SW480 (cell line): ENCODE results near the gene CFAP57.
"Not testable (repeated sequence)": the region's sequence is repeated elsewhere in the genome, so short reads cannot be mapped to it uniquely, and the experiment has no call there.

Source experiments
- DNase-seq: peaks from one replicate; pipeline ENCODE4 v3.0.0-alpha.2; 2016; ENCODE audit warnings: low spot score

The CFAP57 gene

DNA sequence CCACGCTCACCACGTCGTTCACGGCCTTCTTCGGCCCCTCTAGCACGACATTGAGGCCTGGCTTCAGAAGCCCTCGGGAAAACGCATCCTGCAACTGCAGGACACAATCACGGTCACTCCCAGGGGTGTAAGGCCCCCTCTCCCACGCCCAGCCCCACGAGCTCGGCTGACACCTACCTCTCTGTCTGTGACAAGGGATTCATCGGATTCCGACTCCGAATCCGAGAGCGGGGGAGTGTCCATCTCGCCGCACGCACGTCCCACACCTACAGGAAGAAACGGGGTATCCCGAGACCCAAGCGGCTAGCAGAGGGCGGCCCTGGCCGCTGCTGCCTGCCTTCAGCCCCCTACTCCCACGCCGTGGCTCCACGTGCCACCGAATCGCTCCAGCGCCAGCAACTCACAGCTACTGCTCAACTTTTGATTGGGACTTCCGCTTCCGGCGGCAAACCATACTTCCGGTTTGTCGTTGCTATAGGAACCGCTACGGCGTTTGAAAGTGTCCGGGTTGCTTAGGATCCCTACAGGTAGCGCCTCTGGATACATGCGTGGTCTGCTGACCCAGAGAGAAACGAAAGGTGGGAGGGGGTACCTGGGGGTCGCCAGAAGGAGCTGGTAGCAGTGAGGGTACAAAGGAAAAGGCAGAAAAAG is at the start of gene CFAP57, which contains the start of gene EBNA1BP2:
Gene CFAP57 (plus strand): TSS at position 455 of the 651 bp plus-strand sequence. CDS start 424 bp downstream, outside the sequence.
Gene EBNA1BP2 (minus strand): TSS at position 415 of the 651 bp plus-strand sequence. CDS start 172 bp downstream, at position 243.
- DNase-seq = peak; percentile 92

DNA sequence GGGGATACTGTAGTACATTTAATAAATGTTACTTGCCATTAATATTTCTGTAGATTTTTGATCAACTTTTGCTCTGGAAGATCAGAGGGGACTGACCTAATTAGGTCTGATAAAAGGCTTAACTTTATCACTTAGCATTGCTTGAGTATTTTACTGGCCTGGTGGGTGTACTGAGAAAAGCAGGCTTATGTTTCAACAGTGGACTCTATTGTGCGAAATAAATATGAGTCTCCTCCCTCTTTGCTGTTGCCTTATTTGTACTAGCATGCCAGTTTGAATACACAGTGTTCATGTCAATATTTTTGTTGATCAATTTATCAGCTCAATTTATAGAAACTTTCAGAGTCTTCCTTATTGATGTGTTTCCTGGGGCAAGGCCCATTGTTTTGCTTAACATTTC is 49.1 kb upstream of the CFAP57 start:
- no peak for DNase-seq

DNA sequence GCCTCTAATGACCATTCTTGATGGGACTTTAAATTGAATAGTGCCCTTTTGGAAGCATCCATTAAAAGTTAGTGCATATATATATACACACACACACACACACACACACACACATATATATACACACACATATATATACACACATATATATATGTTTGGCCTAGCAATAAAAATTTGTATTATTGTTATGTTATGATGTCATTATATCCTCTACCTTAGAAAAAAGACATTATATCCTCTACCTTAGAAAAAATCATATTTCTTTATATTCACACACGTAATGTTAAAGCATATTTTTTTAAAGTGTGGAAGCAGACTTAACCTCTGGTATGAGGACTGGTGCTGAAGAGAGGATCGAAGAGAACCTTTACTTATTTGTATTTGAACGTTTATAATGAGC is 43.3 kb upstream of the CFAP57 start:
- DNase-seq = no peak

DNA sequence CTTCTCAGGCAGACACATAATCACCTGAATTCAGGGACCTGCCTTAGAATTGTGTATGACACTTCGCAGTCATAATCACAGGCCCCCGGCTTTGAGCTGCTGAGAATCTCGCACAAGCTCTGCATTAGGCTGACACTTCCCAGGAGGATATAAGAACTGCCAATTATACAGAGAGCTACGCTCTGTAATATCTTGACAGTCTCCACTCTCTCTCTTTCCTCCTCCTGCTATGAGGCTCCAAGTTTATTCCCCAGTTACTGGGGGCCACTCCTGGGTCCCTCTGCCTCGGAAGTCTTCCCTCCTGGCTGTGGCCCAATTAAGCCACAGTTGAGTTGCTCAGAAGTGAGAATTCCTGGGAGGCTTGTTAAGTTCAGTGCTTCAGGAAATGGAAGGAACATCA is 42.7 kb upstream of the CFAP57 start:
- no peak for DNase-seq

DNA sequence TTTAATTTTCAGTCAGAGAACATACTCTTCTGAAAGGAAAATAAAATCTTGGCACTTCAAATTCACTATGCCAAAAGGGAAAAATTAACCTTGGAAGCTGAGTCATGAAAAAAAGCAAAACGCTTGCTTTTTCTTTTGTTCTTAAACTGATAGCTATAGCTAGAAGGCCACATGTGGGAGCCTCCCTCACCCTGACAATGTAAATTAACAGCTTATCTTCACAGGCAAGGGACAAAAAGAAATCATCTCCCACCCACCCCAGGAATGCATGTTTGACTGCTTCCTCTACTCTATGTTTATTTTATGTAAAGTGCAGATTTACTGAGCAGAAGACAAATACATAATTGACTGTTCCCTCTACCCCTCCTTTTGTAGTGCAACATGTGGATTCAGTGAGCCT is 38.1 kb upstream of the CFAP57 start:
- no peak for DNase-seq

DNA sequence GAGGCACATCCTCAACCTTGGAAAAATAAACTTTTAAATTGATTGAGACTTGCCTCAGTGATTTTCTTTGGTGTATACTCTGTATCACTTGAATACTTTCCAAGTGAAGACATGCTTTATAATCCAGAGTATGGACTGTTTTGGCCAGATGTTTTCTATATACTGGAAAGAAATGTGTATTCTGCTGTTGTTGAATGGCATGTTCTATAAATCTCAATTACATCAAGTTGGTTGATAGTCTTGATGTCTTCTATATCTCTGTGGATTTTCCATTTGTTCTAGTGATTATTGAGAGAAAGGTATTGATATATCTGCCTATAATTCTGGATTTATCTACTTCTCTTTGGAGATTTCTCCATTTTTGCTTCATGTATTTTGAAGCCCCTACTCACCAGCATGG is 37.5 kb upstream of the CFAP57 start:
- no peak for DNase-seq

DNA sequence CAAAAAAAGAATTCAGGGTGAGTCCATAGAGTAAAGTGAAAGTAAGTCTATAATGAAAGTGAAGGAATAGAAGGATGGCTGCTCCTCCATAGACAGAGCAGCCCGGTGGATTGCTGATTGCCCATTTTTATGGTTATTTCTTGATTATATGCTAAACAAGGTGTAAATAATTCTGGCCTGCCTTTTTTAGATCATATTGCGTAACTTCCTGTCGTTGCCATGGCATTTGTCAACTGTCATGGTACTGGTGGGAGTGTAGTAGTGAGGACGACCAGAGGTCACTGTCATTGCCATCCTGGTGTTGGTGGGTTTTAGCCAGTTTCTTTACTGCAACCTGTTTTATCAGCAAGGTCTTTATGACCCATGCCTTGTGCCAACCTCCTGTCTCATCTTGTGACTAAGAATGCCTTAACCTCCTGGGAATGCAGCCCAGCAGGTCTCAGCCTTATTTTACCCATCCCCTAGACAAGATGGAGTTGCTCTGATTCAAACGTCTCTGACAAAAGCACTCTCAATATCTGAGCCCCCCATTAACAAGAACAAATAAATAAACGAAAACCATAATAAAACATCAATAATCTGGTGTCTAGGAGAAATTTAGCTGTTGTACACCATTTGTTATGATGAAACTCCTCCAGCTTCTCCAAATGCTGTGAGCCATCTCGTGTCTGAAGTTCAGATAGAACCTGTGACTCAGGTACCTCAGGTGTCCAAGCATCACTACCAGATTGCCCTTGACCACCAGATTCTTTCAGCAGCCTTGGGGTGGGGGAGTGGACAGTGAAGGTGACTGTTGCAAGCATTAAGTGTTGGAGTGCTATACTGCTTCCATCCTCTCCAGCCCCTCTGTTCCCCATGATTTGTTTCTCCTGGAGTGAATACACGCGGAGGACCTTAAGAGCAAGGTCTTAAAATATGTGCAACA is 36.0 kb upstream of the CFAP57 start:
- DNase-seq = no peak

DNA sequence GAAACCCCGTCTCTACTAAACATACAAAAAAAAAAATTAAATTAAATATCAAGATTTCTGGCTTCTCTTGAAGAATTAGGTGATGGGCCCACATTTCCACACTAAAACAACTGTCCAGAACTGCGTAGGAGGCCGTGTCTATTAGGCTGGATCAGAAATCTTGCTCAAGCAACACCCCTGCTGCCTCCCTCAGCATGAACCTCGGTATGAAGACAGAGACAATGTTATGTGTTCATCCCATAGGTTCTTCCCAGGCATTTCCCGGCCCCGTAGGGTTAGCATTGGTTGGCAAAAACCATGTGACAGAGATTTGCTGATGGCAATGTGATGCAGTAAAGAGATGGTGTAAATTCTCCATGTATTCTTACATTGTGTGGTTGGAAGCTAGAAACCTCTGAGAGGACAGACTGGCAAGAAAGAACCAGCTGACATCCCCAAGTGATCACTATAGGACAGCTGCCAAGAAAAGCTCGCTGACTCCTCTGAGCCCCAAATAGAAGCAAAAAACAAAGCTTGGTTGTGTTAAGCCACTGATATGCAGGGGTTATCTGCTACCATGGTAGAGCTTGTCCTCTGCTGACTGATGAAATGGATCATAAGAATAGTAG is 34.6 kb upstream of the CFAP57 start:
- no peak for DNase-seq

DNA sequence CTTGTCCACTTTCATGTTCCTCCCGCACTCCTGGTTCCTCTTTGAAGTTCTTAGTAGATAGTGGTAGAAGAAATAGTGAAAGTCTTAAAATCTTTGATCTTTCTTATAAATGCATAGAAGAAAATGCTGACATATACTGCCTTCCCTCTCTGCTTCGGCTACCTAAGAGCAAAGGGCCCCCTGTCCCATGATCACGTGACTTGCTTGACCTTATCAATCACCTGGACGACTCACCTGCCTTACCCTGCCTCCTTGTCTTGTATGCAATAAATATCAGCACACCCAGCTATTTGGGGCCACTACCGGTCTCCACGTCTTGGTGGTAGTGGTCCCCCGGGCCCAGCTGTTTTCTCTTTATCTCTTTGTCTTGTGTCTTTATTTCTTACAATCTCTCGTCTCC is 32.8 kb upstream of the CFAP57 start:
- not testable (repeated sequence) for DNase-seq

DNA sequence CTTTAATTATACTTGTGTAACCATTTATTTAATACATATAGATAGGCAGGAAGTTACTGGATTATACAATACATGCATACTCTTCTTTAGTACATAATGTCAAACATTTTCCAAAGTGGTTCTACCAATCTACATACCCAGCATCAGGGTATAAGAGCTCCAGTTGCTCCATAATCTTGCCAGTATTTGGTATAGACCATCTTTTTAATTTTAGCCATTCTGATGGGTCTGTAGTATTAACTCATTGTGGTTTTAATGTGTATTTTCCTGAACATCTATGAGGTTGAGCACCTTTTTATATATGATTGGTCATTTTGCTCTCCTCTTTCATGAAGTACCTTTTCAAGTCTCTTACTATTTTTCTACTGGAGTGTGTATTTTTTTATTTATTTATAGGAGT is 32.1 kb upstream of the CFAP57 start:
- no peak for DNase-seq

DNA sequence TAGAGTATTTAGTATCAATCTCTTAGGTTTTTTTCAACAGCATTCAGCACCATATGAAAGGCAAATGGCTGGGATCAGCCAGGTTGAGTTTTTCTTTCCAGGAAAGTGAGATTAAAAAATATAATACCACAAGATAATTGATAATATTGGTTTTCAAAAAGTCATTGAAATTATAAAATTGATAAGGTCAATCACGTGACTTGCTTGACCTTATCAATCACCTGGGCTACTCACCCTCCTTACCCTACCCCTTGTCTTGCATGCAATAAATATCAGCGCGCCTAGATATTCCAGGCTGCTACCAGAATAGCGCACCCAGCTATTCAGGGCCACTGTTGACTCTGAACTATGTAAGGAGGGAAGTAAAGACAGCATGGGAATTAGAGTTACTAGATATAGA is 31.5 kb upstream of the CFAP57 start:
- no peak for DNase-seq

DNA sequence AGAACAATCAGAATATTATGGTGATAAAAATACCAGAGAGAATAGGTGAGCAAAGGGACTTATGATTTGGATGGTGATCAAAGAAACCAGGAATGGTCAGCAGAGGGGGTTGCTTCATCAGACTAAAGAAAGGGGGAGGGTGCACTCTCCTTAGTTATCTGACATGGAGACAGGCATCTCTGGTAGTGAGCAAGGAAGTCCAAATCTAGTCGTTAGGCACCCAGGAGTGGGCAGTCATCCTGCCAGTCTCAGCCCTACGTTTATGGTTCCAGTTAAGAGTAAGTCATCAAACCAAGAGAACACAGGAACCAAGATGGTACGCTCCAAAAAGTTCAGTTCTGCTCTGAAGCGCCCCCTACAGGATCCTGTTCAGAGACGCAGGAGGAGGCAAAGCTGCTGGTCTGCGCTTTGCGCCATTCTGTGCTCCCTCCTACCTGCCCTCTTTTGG is 28.7 kb upstream of the CFAP57 start:
- DNase-seq = peak; percentile 34

DNA sequence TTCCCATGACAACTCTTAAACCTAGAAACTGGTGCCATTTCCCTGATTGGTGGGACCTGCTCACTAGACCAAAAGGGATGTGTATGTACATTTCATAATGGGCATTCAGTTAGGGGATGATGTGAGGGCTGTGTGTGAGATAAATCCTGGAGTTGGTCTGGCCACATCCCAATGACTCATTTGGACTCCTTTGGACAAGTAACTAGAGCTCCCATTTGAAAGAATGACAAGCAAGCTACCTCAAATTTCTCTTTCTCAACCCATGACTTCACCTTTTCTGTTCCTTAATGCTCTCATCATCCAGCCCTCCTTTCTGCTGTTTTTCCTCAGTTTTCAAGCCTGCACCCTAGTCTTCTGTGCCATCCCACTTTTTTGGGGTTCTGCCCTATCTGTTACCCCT is 27.9 kb upstream of the CFAP57 start:
- peak; percentile 22 for DNase-seq

DNA sequence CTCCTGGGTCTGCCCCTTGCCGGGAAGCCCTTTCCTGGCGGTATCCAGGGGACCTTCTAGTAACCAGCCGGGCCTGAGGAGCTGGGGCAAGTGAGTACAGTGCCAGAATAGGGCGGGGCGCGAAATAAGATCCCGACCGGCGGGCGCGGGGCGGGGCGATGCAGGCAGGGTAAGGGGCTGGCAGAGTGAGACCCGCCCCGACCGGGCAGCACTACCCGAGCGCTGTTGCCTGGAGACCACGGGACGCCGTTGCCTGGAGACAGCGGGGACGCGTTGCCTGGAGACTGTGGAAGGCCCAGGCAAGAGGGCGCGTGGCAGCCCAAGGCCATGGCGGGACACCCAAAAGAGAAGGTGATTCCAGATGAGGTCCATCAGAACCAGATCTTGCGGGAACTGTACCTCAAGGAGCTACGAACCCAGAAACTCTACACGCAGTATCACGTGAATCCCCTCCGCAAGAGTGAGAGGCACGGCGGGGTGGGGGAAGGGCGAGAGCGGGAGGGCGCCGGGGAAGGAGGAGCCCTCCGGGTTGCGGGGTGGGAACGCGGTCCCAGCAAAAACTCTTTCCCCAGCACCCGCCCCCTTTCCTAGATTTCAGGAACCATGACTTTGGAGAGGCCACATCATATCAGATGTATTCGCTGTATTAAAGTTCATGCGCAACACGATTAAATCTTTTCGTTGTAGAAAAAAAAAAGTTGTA is 24.4 kb upstream of the CFAP57 start:
- no peak for DNase-seq

DNA sequence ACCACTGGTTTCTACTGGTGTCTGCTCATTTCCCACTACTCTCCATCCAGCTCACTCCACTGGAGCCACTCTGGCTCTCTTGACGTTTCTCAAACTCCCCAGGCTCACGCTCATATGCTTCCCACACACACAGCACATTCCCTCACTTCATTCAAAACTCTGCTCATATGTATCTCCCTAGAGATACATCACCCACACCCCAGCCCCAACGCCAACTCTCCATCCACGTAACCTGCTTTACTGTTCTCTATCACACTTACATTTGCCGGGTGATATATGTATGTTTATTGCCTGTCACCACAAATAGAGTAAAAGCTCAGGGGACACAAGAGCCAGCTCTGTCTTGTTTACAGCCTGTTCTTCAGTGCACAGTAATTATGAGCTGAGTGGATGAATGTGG is 22.2 kb upstream of the CFAP57 start:
- DNase-seq = no peak

DNA sequence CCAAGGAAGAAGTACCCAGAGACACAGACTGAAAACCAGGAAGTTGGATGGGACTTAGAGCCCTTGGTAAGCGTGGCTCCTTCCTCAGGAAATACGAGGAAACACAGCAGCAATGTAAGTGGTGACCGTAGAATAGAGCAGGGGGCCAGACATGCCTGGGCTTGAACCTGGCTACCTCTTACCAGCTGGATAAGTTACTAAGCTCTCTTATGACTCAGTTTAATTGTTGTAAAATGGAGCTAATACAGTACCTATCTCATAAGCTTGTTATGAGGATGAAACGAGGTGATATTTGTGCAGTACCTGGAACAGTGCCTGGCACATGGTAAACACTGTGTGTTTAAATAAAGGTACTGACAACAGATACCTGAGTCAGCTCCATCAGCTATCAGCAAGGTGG is 19.3 kb upstream of the CFAP57 start:
- DNase-seq = no peak

DNA sequence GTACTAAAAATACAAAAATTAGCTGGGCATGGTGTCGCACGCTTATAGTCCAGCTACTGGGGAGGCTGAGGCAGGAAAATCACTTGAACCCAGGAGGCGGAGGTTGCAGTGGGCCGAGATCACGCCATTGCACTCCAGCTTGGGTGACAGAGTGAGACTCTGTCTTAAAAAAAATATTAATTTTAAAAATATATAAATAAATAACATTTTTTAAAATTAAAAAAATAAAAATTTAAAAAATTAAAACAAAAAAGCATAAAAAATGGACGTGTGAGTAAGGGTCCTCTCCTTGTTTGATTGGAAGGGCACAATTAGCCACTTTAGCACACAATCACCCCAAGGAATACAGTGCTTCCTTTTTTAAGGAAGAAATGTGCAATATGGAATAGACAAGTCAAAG is 18.7 kb upstream of the CFAP57 start:
- DNase-seq = no peak

DNA sequence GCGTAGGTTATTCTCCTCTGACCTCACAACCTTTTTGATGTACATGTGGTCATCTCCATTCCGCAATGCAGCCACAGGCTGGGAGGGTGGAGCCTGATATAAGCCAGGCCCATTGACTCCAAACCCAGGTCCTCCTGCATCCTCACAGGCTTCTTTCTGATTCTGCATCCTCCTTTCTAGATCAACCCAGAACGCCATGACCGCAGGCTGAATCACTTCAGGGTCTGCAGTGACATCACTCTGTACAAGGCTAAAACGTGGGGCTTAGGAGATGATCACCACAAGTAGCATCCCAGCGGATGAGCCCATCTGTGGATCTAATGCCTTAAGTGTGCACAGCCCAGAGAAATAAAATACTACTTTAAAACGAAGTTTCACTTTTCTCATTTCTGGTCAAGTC is 16.1 kb upstream of the CFAP57 start:
- no peak for DNase-seq

DNA sequence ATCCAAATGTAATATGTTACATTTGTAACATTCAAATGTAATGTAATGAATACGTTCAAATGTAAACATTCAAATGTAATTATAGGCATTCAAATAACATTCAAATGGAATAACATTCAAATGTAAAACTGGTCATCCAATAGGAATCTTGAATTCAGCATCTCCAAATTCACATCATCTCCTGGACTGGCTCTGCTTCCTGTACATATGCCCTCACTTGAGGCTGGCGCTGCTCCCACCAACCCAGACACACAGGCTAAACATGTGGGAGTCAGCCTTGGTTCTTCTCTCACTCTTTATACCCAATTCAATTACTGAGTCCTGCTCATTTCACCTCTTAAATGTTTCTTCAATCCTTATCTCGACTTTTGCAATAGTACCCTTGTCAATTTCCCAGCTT is 7.0 kb upstream of the CFAP57 start:
- no peak for DNase-seq

DNA sequence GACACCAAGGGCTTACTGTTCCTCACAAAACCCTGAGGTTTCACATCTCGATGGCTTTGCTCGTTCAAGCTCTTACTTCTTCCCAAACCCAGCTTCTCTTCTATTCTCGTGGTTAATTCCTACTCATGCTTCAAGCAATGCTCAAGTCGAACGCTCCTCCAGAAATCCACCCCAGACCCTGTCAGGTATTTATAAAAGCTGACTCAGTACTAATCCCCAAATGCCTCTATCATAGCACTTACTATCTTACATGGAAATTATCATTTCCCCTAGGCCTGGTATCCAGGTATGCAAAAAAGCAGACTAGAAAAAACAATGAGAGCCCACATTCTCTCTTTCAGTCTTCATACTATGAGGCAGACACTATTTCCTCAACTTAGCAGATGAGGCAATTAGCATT is 6.4 kb upstream of the CFAP57 start:
- no peak for DNase-seq

DNA sequence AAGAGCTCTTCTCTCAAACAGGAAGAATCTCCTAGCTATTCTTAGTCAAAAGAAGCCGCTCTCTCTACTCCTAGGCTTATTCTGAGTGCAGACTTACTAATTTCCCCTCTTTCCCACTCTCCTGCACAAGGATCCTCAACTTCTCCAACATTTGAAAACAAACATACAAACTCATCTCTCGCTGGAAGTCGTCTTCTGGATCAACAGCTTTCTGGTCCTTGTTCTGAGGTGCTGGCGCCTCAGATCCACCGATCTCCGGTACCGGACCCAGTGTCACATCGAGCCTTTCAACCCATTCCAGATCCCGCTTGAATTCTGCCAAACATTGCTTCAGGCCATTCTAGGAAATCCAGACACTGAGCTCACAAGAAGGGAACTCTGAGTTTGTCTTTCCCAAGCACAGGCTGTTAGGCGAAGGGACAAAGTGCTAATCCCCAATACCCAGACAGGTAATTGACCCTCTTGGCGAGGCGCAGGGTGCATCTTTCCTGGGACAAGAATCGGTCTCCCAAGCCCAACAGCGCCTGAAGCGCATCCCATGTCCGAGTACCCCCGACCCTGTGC is 736 bp upstream of the CFAP57 start:
- no peak for DNase-seq

DNA sequence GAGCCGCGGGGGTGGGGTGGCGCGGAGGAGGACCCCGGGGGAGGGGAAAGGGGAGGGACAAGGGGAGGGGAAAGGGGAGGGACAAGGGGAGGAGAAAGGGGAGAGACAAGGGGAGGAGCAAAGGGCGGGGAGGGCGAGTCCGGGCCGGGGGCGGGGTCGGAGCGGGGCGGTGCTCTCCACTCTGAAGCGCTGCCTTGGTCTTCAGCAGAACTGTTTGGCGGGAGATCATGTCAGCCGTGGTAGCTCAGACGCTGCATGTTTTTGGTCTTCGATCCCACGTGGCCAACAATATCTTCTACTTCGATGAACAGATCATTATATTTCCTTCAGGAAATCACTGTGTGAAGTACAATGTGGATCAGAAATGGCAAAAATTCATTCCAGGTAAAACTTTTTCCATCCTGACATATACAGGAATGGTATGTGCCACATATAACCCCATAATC is 420 bp downstream of the CFAP57 start:
- peak; percentile 88 for DNase-seq
